ENCODE measurements around the gene CACNA1S.

The CACNA1S gene

GRCh38 chr1:201084295-201084694 lies 27.9 kb downstream of the CACNA1S start:
- Histone ChIP-seq H3K4me3 (ENCODE audit: low read depth, low read length) (no peak overlapping the region), H3K4me1 (no peaks in the 10 kb centered on the region), H3K36me3 (no peaks in the 10 kb centered on the region), H3K27me3 (no peaks in the 10 kb centered on the region), H3K9me3 (no peaks in the 10 kb centered on the region)
- DNase-seq: no peak
- TF ChIP-seq CTCF (IDR thresholded peaks at IDR 0.05; ENCODE audit: low read depth, low read length): no peak

DNA sequence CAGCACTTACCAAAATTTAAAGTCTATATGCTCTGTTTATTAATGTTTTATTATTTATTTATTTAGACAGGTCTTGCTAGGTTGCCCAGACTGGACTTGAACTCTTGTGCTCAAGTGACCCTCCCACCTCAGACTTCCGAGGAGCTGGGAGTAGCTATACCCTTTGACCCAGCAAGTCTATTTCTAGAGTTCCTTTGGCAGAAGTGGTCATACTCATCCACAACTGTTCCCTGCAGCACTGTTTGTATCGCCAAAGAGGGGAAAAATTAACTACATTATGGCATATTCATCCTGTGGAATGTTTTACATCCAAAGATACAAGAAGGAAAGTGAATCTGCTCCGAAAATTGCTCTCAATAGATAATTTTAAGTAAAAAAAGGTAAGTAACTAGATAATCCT lies 28.5 kb downstream of the CACNA1S start:
- Histone ChIP-seq H3K4me1 (no peaks in the 10 kb centered on the region), H3K27me3 (no peaks in the 10 kb centered on the region), H3K9me3 (no peaks in the 10 kb centered on the region), H3K4me3 (ENCODE audit: low read depth, low read length) (no peak overlapping the region), H3K36me3 (no peaks in the 10 kb centered on the region)
- no peak for DNase-seq
- TF ChIP-seq CTCF (IDR thresholded peaks at IDR 0.05; ENCODE audit: low read depth, low read length): no peak

GRCh38 chr1:201080135-201080534 lies 32.1 kb downstream of the CACNA1S start:
- Histone ChIP-seq H3K4me3 (ENCODE audit: low read depth, low read length) (no peak overlapping the region), H3K27me3 (no peaks in the 10 kb centered on the region), H3K4me1 (no peaks in the 10 kb centered on the region), H3K9me3 (no peaks in the 10 kb centered on the region), H3K36me3 (no peaks in the 10 kb centered on the region)
- DNase-seq: no peak
- no peak for TF ChIP-seq CTCF (IDR thresholded peaks at IDR 0.05; ENCODE audit: low read depth, low read length)

GRCh38 chr1:201077736-201078135 lies 34.5 kb downstream of the CACNA1S start:
- no peak overlapping the region for H3K4me3 ChIP-seq (ENCODE audit: low read depth, low read length)
- TF ChIP-seq CTCF (IDR thresholded peaks at IDR 0.05; ENCODE audit: low read depth, low read length): no peak
- H3K9me3 ChIP-seq: no peaks in the 10 kb centered on the region
- H3K27me3 ChIP-seq: no peaks in the 10 kb centered on the region
- no peaks in the 10 kb centered on the region for H3K4me1 ChIP-seq
- H3K36me3 ChIP-seq: no peaks in the 10 kb centered on the region
- DNase-seq: no peak

DNA sequence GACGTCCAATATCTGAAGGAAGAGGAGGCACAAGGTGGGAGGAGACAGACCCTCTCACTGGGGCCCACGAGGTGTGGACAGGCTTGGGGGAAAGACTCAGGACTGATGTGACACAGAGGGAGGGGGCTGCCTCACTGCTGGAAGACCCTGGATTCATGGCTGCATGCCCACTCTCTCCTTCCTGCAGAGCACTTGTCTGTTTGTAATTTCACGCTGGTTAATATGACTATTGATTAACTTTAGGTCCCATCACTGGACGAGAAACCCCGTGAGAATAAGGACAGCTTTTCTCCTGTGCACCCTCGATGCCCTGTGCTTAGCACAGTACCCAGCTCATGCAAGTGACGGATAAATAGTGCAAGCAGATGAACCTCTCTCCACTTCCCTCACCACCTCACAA lies 35.1 kb downstream of the CACNA1S start:
- no peak for DNase-seq
- no peaks in the 10 kb centered on the region for H3K27me3 ChIP-seq
- H3K36me3 ChIP-seq: no peaks in the 10 kb centered on the region
- no peaks in the 10 kb centered on the region for H3K4me1 ChIP-seq
- no peak for TF ChIP-seq CTCF (IDR thresholded peaks at IDR 0.05; ENCODE audit: low read depth, low read length)
- H3K9me3 ChIP-seq: no peaks in the 10 kb centered on the region
- H3K4me3 ChIP-seq (ENCODE audit: low read depth, low read length): no peak overlapping the region

GRCh38 chr1:201076092-201076491 lies 36.1 kb downstream of the CACNA1S start:
- Histone ChIP-seq H3K4me1 (no peaks in the 10 kb centered on the region), H3K4me3 (ENCODE audit: low read depth, low read length) (no peak overlapping the region), H3K9me3 (no peaks in the 10 kb centered on the region), H3K27me3 (no peaks in the 10 kb centered on the region), H3K36me3 (no peaks in the 10 kb centered on the region)
- no peak for DNase-seq
- TF ChIP-seq CTCF (IDR thresholded peaks at IDR 0.05; ENCODE audit: low read depth, low read length): no peak

All from BE2C (cell line).